Karpas-422 (cell line): ENCODE data around the gene EVI5. TPM values are rescaled to one million over a fixed set of nuclear protein-coding genes. Genes with fewer than 3 reads are reported as not detected.

Experiments used
- small RNA-seq: library from RNA; depleted of rRNA; stranded (forward); fragments of <200 nt; gene quantifications from one replicate; pipeline ENCODE3, GENCODE V24; 2014
- total RNA-seq: library from RNA; depleted of rRNA; stranded (reverse); fragments of >200 nt; shearing (Covaris generic); gene quantifications from 2 replicates; pipeline ENCODE4 v1.2.3, GENCODE V29; 2014; ENCODE audit warnings: low replicate concordance; rRNA removed

EVI5 gene
- total RNA-seq, 1 experiment from 2014 or later = 11.4 TPM

Small RNA genes within 50 kb of the gene (small RNA-seq; reads per million reads assigned to genes)
- gene AC104332.2 (not detected), gene RNU4-59P (not detected)

Other genes starting within 250 kb of the EVI5 start
- gene RPL5, start 46.9 kb upstream of the EVI5 start, total RNA-seq = 2,490 and 3,153 TPM in 2 replicates
- 0.61 and 1.7 TPM in 2 replicates for gene DIPK1A, start 176.4 kb upstream of the EVI5 start, total RNA-seq